Endothelial cell of umbilical vein (primary cell): ENCODE results near the gene NANOS3. TPM values are rescaled to one million over a fixed set of nuclear protein-coding genes. Genes with fewer than 3 reads are reported as not detected.

Experiments used
- BruUV-seq: library from RNA; stranded (reverse); fragments of 400-500 nt; replicated peaks from 2 replicates; lab custom pipeline; 2021; lab: Mats Ljungman, UMichigan
- CTCF ChIA-PET: fragments of 300-600, 350-600 bp; sonication (Branson Sonifier 250); formaldehyde crosslinking; loops from one replicate; lab custom pipeline; 2021; ENCODE audit warnings: antibody characterized with exemption, inconsistent platforms; lab: Charles Lee
- POLR2A ChIA-PET: fragments of 300-600, 350-600 bp; sonication (Branson Sonifier 250); formaldehyde crosslinking; loops from one replicate; lab custom pipeline; 2021; ENCODE audit warnings: antibody characterized with exemption, inconsistent platforms; lab: Charles Lee
- DNase-seq: peaks from one replicate; pipeline ENCODE4 v3.0.0-alpha.2; 2011; ENCODE audit warnings: low read depth, low spot score
- FAIRE-seq: peaks from 2 replicates; lab custom pipeline; 2011; peaks lifted over from hg19 to GRCh38; lab: Jason Lieb, UNC
- H2AFZ ChIP-seq: 2 replicates; pipeline ENCODE4 v1.6.0; 2012; ENCODE audit warnings: low read depth, low read length, control low read depth, inconsistent platforms
- H3K27ac ChIP-seq: 2 replicates; pipeline ENCODE4 v1.5.1; 2011; ENCODE audit warnings: low read depth, mild to moderate bottlenecking, control low read depth, low read length, moderate library complexity; ENCODE audit not compliant: insufficient read depth
- H3K27me3 ChIP-seq, 2 experiments: 2 replicates each; pipeline versions ENCODE4 v1.6.0 to v1.6.1; 2011; ENCODE audit warnings: low read length in 2 of 2, mixed read lengths in 1 of 2; ENCODE audit not compliant: control insufficient read depth in 2 of 2, insufficient read depth in 2 of 2
- H3K36me3 ChIP-seq, 2 experiments: 2 replicates in 1 of 2; 3 replicates in 1 of 2; pipeline ENCODE4 v1.5.1; 2011; ENCODE audit warnings: low read length in 2 of 2, mild to moderate bottlenecking in 1 of 2, moderate library complexity in 1 of 2; ENCODE audit not compliant: control insufficient read depth in 2 of 2, insufficient read depth in 2 of 2; ENCODE audit errors: extremely low read depth in 1 of 2
- H3K4me1 ChIP-seq: 3 replicates; pipeline ENCODE4 v1.5.1; 2011; ENCODE audit warnings: mild to moderate bottlenecking, low read length; ENCODE audit not compliant: control insufficient read depth, insufficient read depth; ENCODE audit errors: extremely low read depth
- H3K4me2 ChIP-seq: 2 replicates; pipeline ENCODE4 v1.6.1; 2011; ENCODE audit warnings: low read length, control low read depth, mixed read lengths; ENCODE audit not compliant: insufficient read depth
- H3K4me3 ChIP-seq, 3 experiments: fragments of 200-600 bp in 1 of 3; sonication (generic), shearing (Covaris generic) in 1 of 3; replicated peaks in 1 of 3; 2 replicates each; pipeline ENCODE4 v1.5.1; 2011 to 2016; ENCODE audit warnings: control low read depth in 3 of 3, low read length in 3 of 3, mild to moderate bottlenecking in 2 of 3, inconsistent platforms in 1 of 3, low read depth in 1 of 3, moderate library complexity in 1 of 3; ENCODE audit not compliant: insufficient read depth in 1 of 3
- H3K79me2 ChIP-seq: 2 replicates; pipeline ENCODE4 v1.6.0; 2012; ENCODE audit warnings: low read length, inconsistent platforms; ENCODE audit not compliant: control insufficient read depth, insufficient read depth
- H3K9ac ChIP-seq: replicated peaks from 2 replicates; pipeline ENCODE3; 2011; ENCODE audit warnings: low read length, control low read depth; ENCODE audit not compliant: insufficient read depth; ENCODE audit errors: extremely low read depth
- H3K9me1 ChIP-seq: replicated peaks from 3 replicates; pipeline ENCODE4 v1.6.0; 2011; ENCODE audit warnings: mild to moderate bottlenecking, low read length; ENCODE audit not compliant: control insufficient read depth, insufficient read depth; ENCODE audit errors: extremely low read depth
- H3K9me3 ChIP-seq: replicated peaks from 2 replicates; pipeline ENCODE4 v1.5.1; 2012; ENCODE audit warnings: low read length, inconsistent platforms; ENCODE audit not compliant: control insufficient read depth, insufficient read depth
- H4K20me1 ChIP-seq: replicated peaks from 2 replicates; pipeline ENCODE3; 2011; ENCODE audit warnings: mild to moderate bottlenecking, low read length; ENCODE audit not compliant: control insufficient read depth, insufficient read depth; ENCODE audit errors: extremely low read depth
- EZH2 ChIP-seq: IDR thresholded peaks from 2 replicates; pipeline ENCODE4 v1.6.1; 2012; ENCODE audit warnings: borderline replicate concordance, low read depth, mild to moderate bottlenecking, moderate library complexity, low read length, inconsistent platforms; ENCODE audit not compliant: severe bottlenecking
- FOS ChIP-seq: IDR thresholded peaks from 2 replicates; pipeline ENCODE4 v1.6.1; 2011; ENCODE audit warnings: mild to moderate bottlenecking, low read length, moderate library complexity, borderline replicate concordance; ENCODE audit not compliant: insufficient read depth
- GATA2 ChIP-seq: IDR thresholded peaks from 2 replicates; pipeline ENCODE4 v1.7.0; 2011; ENCODE audit warnings: low read depth, mild to moderate bottlenecking, moderate library complexity, mixed read lengths, low read length; ENCODE audit not compliant: insufficient read length, insufficient read depth
- JUN ChIP-seq: IDR thresholded peaks from 2 replicates; pipeline ENCODE4 v1.6.1; 2011; ENCODE audit warnings: borderline replicate concordance, low read depth; ENCODE audit not compliant: insufficient read length, insufficient read depth
- POLR2A ChIP-seq: IDR thresholded peaks from 2 replicates; pipeline ENCODE4 v1.6.1; 2012; ENCODE audit warnings: low read depth, mild to moderate bottlenecking, control low read depth, low read length
- POLR2AphosphoS5 ChIP-seq: IDR thresholded peaks from 2 replicates; pipeline ENCODE4 v1.6.1; 2012; ENCODE audit warnings: low read depth, mild to moderate bottlenecking, control low read depth, low read length, moderate library complexity; ENCODE audit not compliant: insufficient read depth
- dilution Hi-C: fragments of 300-500 bp; cut with MboI; formaldehyde crosslinking; loops from one replicate; pipeline ENCODE4 v1.15.0; 2019; ENCODE audit warnings: low sequenced_read_pairs; ENCODE audit not compliant: extremely low pct_ligation_motif_present
- intact Hi-C: fragments of 100-400 bp; cut with micrococcal nuclease; formaldehyde crosslinking; loops from one replicate; pipeline ENCODE4 v1.10.0; 2022
- polyA plus RNA-seq, 4 experiments: library from polyadenylated mRNA; depleted of rRNA in 3 of 4; stranded (reverse) in 3 of 4; unstranded in 1 of 4; fragments of >200 nt; gene quantifications; 2 replicates each; pipeline versions ENCODE4 v1.2.1 to v1.2.3, GENCODE V29; 2011 to 2012; ENCODE audit warnings: missing spikeins in 1 of 4
- total RNA-seq: library from RNA; stranded (reverse); gene quantifications from 2 replicates; pipeline ENCODE4 v1.2.3, GENCODE V29; 2021
- TF ChIP-seq, protein P1 (sequence below): IDR thresholded peaks from 2 replicates; pipeline ENCODE4 v1.6.1; 2011; ENCODE audit not compliant: insufficient read depth, insufficient read length

The NANOS3 gene
- total and polyA plus RNA-seq, 2 donors (not counting 3 experiments of a cell fraction or from before 2014, with no cell fraction given), result 1.0 to 4.4 TPM

DNA sequence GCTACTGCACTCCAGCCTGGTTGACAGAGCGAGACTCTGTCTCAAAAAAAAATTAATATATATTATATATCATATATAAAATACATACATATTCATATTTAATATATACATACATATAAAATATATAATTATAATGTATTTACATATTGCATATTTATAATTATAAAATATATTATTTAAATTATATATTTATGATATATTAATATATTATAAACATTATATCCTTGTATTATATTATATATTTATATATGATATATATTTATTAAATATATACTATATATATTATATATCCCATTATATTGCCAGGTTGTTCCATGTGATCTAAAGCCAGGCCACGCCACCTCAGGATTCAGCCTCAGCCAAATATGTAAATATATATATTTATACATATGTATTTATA is 19.3 kb downstream of the NANOS3 start:
- H3K36me3 ChIP-seq, result no peaks in the 10 kb centered on the region
- ChIA-PET CTCF (no interaction called here), POLR2A (no interaction called here)
- H3K27me3 ChIP-seq, result no peaks in the 10 kb centered on the region
- no peaks in the 10 kb centered on the region for H3K9me3 ChIP-seq
- H3K79me2 ChIP-seq, result no peaks in the 10 kb centered on the region
- dilution Hi-C loops (no loop called here), intact Hi-C loops (no loop called here)
- no peak overlapping the region for H3K4me3 ChIP-seq
- FAIRE-seq, result no peak
- H2AFZ ChIP-seq, result no peak overlapping the region
- H3K9ac ChIP-seq, result no peak overlapping the region
- TF ChIP-seq JUN (no peak), POLR2AphosphoS5 (no peak), EZH2 (no peak), GATA2 (no peak), POLR2A (no peak), FOS (no peak)
- H4K20me1 ChIP-seq, result no peaks in the 10 kb centered on the region
- peaks cover 5% of the 10 kb centered on the region for H3K4me1 ChIP-seq
- H3K27ac ChIP-seq, result no peak overlapping the region
- no peaks in the 10 kb centered on the region for H3K9me1 ChIP-seq
- no peak for DNase-seq
- BruUV-seq, result no TSS peak
- no peak overlapping the region for H3K4me2 ChIP-seq

DNA sequence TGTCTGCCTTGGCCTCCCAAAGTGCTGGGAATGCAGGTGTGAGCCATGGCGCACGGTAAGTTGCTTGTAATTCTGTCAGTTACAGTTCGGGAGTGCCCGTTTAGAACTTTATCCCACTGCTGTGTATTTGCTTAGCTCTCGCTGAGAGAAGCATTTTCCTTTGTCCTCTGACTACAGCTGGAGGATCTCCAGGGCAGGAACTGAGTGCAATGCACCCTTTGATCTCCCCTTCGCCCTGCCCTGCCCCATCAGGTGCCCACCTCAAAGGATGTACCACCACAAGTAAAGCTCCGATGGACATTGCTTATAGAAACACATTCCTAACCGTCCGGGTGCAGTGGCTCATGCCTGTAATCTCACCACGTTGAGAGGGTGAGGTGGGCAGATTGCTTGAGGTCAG is 22.5 kb downstream of the NANOS3 start:
- H3K9me3 ChIP-seq, result no peaks in the 10 kb centered on the region
- ChIA-PET POLR2A (no interaction called here), CTCF (interaction anchor here (2.3 kb wide), 1 partner anchor 160 kb away, joined by 8 read pairs; no protein-coding TSS in a partner anchor)
- no peaks in the 10 kb centered on the region for H3K4me1 ChIP-seq
- BruUV-seq, result no TSS peak
- no peak overlapping the region for H3K4me2 ChIP-seq
- no peaks in the 10 kb centered on the region for H3K27me3 ChIP-seq
- dilution Hi-C loops (no loop called here), intact Hi-C loops (no loop called here)
- H3K9ac ChIP-seq, result no peak overlapping the region
- H4K20me1 ChIP-seq, result no peaks in the 10 kb centered on the region
- H2AFZ ChIP-seq, result no peak overlapping the region
- H3K79me2 ChIP-seq, result no peaks in the 10 kb centered on the region
- TF ChIP-seq FOS, result no peak
- TF ChIP-seq, protein P1, sequence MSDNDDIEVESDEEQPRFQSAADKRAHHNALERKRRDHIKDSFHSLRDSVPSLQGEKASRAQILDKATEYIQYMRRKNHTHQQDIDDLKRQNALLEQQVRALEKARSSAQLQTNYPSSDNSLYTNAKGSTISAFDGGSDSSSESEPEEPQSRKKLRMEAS, result no peak
- TF ChIP-seq POLR2AphosphoS5, result no peak
- no peak for TF ChIP-seq POLR2A
- TF ChIP-seq JUN, result no peak
- H3K27ac ChIP-seq, result no peak overlapping the region
- FAIRE-seq (no peak), DNase-seq (no peak)
- H3K36me3 ChIP-seq, result no peaks in the 10 kb centered on the region
- no peaks in the 10 kb centered on the region for H3K9me1 ChIP-seq
- no peak overlapping the region for H3K4me3 ChIP-seq
